Cerebellar nuclear complex (tissue), 1 donor: ENCODE results near the gene TMEM37.

ENCODE experiments used
- DNase-seq, 2 experiments: peaks; one replicate each; lab custom pipeline; 2025; lab: John Stamatoyannopoulos, UW

Gene TMEM37

GRCh38 chr2:119478188-119478977 is 46.7 kb downstream of the TMEM37 start:
- no peak for DNase-seq

- DNase-seq: no peak
These were observed 47.3 kb downstream of the TMEM37 start for GRCh38 chr2:119478978-119479295.

- no peak for DNase-seq
These were observed 48.5 kb downstream of the TMEM37 start for GRCh38 chr2:119480184-119480583.

GRCh38 chr2:119480718-119481142 is 49.1 kb downstream of the TMEM37 start:
- DNase-seq: no peak

GRCh38 chr2:119481501-119482455 is 50.1 kb downstream of the TMEM37 start:
- no peak for DNase-seq

GRCh38 chr2:119482481-119483394 is 51.1 kb downstream of the TMEM37 start:
- no peak for DNase-seq

- DNase-seq: no peak
These were observed 51.7 kb downstream of the TMEM37 start for GRCh38 chr2:119483395-119483753.

GRCh38 chr2:119483896-119484718 is 52.5 kb downstream of the TMEM37 start:
- DNase-seq: no peak

GRCh38 chr2:119484834-119485233 is 53.2 kb downstream of the TMEM37 start:
- DNase-seq: no peak

- DNase-seq: no peak
These were observed 53.9 kb downstream of the TMEM37 start for GRCh38 chr2:119485336-119486110.

GRCh38 chr2:119486196-119486827 is 54.7 kb downstream of the TMEM37 start:
- no peak for DNase-seq

- DNase-seq: no peak
These were observed 55.2 kb downstream of the TMEM37 start for GRCh38 chr2:119486886-119487285.

GRCh38 chr2:119487434-119488244 is 56.0 kb downstream of the TMEM37 start:
- DNase-seq: no peak
